Measurements from ENCODE around the gene JAKMIP1.
"Not testable (repeated sequence)": the region's sequence is repeated elsewhere in the genome, so short reads cannot be mapped to it uniquely, and the experiment has no call there.

Gene JAKMIP1

GRCh38 chr4:6002926-6003325 is 197.4 kb downstream of the JAKMIP1 start:
- no peak for DNase-seq

GRCh38 chr4:6002492-6002833 is 197.9 kb downstream of the JAKMIP1 start:
- DNase-seq: no peak

- no peak for DNase-seq
Observed at GRCh38 chr4:6001680-6002491, 198.5 kb downstream of the JAKMIP1 start.

GRCh38 chr4:5999830-6000365 is 200.5 kb downstream of the JAKMIP1 start:
- DNase-seq: no peak

- no peak for DNase-seq
Observed at GRCh38 chr4:5999356-5999755, 201.0 kb downstream of the JAKMIP1 start.

GRCh38 chr4:5998333-5998936 is 201.9 kb downstream of the JAKMIP1 start:
- DNase-seq: peak; percentile 28

GRCh38 chr4:5996641-5997040 is 203.7 kb downstream of the JAKMIP1 start:
- DNase-seq: no peak

GRCh38 chr4:5995901-5996623 is 204.3 kb downstream of the JAKMIP1 start:
- no peak for DNase-seq

GRCh38 chr4:5993876-5994811 is 206.2 kb downstream of the JAKMIP1 start:
- DNase-seq: no peak

GRCh38 chr4:5993346-5993745 is 207.0 kb downstream of the JAKMIP1 start:
- DNase-seq: not testable (repeated sequence)

GRCh38 chr4:5992828-5993321 is 207.5 kb downstream of the JAKMIP1 start:
- no peak for DNase-seq

GRCh38 chr4:5992171-5992827 is 208.1 kb downstream of the JAKMIP1 start:
- DNase-seq: no peak

- DNase-seq: no peak
Observed at GRCh38 chr4:5991405-5991804, 208.9 kb downstream of the JAKMIP1 start.

GRCh38 chr4:5990446-5991160 is 209.7 kb downstream of the JAKMIP1 start:
- no peak for DNase-seq

- DNase-seq: no peak
Observed at GRCh38 chr4:5989236-5990225, 210.8 kb downstream of the JAKMIP1 start.

- DNase-seq: no peak
Observed at GRCh38 chr4:5988086-5988845, 212.1 kb downstream of the JAKMIP1 start.

GRCh38 chr4:5984843-5985242 is 215.5 kb downstream of the JAKMIP1 start:
- no peak for DNase-seq

GRCh38 chr4:5982156-5982973 is 218.0 kb downstream of the JAKMIP1 start:
- no peak for DNase-seq
